A375 (cell line): ENCODE data around the gene NETO1. TPM values are rescaled to one million over a fixed set of nuclear protein-coding genes. Genes with fewer than 3 reads are reported as not detected.

ENCODE experiments used
- small RNA-seq: library from RNA; depleted of rRNA; stranded (forward); fragments of <200 nt; gene quantifications from one replicate; pipeline ENCODE3, GENCODE V24; 2014
- total RNA-seq: library from RNA; depleted of rRNA; stranded (reverse); fragments of >200 nt; shearing (Covaris generic); gene quantifications from 2 replicates; pipeline ENCODE4 v1.2.3, GENCODE V29; 2014; rRNA removed

Gene NETO1
- total RNA-seq: 2.1 and 2.9 TPM in 2 replicates

GRCh38 chr18:72867746-72868584 lies at the start of gene NETO1:
TSS of gene NETO1 (minus strand) at chr18:72867987. CDS start at chr18:72867291, 696 bp downstream.

Small RNA genes within 50 kb of the gene (small RNA-seq; reads per million reads assigned to genes)
- not detected for gene MIR548AV
- gene RNA5SP460: 4.3 reads per million, percentile 83 among the genes with 10 or more reads in this experiment
